Lower lobe of right lung (tissue), 2 donors: Measurements from ENCODE around the gene TXNDC11. TPM values are rescaled to one million over a fixed set of nuclear protein-coding genes. Genes with fewer than 3 reads are reported as not detected.

Experiments
- ATAC-seq, 2 donors: fragments of 200-7000 bp; cut with Tn5 transposase; one replicate each; pipeline ENCODE4 v1.9.1; 2020 to 2022; ENCODE audit warnings: mild to moderate bottlenecking in 2 of 2, moderate library complexity in 2 of 2
- DNase-seq: peaks from one replicate; pipeline ENCODE4 v3.0.0-alpha.2; 2020
- H3K27ac ChIP-seq: fragments of 200-600 bp; one replicate; pipeline ENCODE4 v1.8.0; 2022
- H3K27me3 ChIP-seq: fragments of 200-600 bp; one replicate; pipeline ENCODE4 v1.8.0; 2022; ENCODE audit warnings: low read depth
- H3K36me3 ChIP-seq: fragments of 200-600 bp; one replicate; pipeline ENCODE4 v1.8.0; 2022; ENCODE audit warnings: mild to moderate bottlenecking
- H3K4me1 ChIP-seq: fragments of 200-600 bp; one replicate; pipeline ENCODE4 v1.8.0; 2022
- H3K4me3 ChIP-seq: fragments of 200-600 bp; one replicate; pipeline ENCODE4 v1.8.0; 2022; ENCODE audit warnings: mild to moderate bottlenecking
- H3K9me3 ChIP-seq: fragments of 200-600 bp; one replicate; pipeline ENCODE4 v1.8.0; 2022
- CTCF ChIP-seq: fragments of 200-600 bp; IDR thresholded peaks from one replicate; pipeline ENCODE4 v1.8.0; 2022; ENCODE audit warnings: antibody characterized with exemption, mild to moderate bottlenecking
- intact Hi-C: fragments of 100-400 bp; cut with DNase I; formaldehyde crosslinking; loops from one replicate; pipeline ENCODE4 v1.11.0; 2022
- total RNA-seq: library from RNA; stranded (reverse); fragmentation: NEBNext Ultra II Directional; extraction: Animal tissue kit (Norgen Biotek cat#: 25700); gene quantifications from one replicate; pipeline ENCODE4 v1.2.1, GENCODE V29; 2021
- donor health status: DM: no; HTN: yes; CAD: no; lungs with severe emphysema.

TXNDC11 gene
- total RNA-seq, 1 donor from 2014 or later, result 88.2 TPM

- no peak for TF ChIP-seq CTCF
- intact Hi-C loops, result no loop called here
- Histone ChIP-seq H3K4me1 (no peaks in the 10 kb centered on the region), H3K27me3 (no peaks in the 10 kb centered on the region), H3K4me3 (no peak overlapping the region), H3K36me3 (no peaks in the 10 kb centered on the region), H3K9me3 (no peaks in the 10 kb centered on the region), H3K27ac (no peak overlapping the region)
- peak; percentile 22 to 40 for ATAC-seq
- no peak for DNase-seq
These were observed 83.6 kb downstream of the TXNDC11 start for GRCh38 chr16:11658896-11659708.

DNA sequence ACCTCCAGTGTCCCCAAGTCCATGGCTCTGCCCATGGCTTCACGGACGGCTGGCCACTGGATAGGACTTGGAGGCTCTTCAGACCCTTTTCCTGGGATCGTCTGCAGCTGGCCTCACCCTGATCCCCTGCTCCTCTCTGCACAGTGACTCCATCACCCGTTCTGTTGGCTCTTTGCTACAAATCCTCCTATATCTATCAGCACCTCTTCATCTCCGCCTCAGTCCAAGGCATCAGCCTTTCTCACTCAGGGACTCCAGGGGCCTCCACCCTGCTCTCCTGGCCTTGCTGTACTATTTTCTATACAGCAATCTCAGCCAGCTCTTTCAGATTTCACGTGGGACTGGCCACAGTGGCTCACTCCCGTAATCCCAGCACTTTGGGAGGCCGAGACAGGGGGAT is 85.1 kb downstream of the TXNDC11 start:
- no peak overlapping the region for H3K4me3 ChIP-seq
- no peak for DNase-seq
- no peaks in the 10 kb centered on the region for H3K27me3 ChIP-seq
- no peaks in the 10 kb centered on the region for H3K9me3 ChIP-seq
- intact Hi-C loops, result no loop called here
- H3K36me3 ChIP-seq, result no peaks in the 10 kb centered on the region
- no peak overlapping the region for H3K27ac ChIP-seq
- ATAC-seq, result no peak
- TF ChIP-seq CTCF, result no peak
- H3K4me1 ChIP-seq, result no peaks in the 10 kb centered on the region

GRCh38 chr16:11655655-11656054 is 87.0 kb downstream of the TXNDC11 start:
- H3K9me3 ChIP-seq, result no peaks in the 10 kb centered on the region
- no peak for ATAC-seq

GRCh38 chr16:11651796-11652195 is 90.9 kb downstream of the TXNDC11 start:
- no peaks in the 10 kb centered on the region for H3K27me3 ChIP-seq
- no peak overlapping the region for H3K27ac ChIP-seq
- TF ChIP-seq CTCF, result no peak
- ATAC-seq (no peak), DNase-seq (no peak)
- intact Hi-C loops, result no loop called here
- no peaks in the 10 kb centered on the region for H3K36me3 ChIP-seq
- H3K9me3 ChIP-seq, result no peaks in the 10 kb centered on the region
- no peaks in the 10 kb centered on the region for H3K4me1 ChIP-seq
- no peak overlapping the region for H3K4me3 ChIP-seq

More at GRCh38 chr16:11655655-11656054, 87.0 kb downstream of the TXNDC11 start:
- Histone ChIP-seq H3K4me3 (no peak overlapping the region), H3K27me3 (no peaks in the 10 kb centered on the region), H3K4me1 (no peaks in the 10 kb centered on the region), H3K36me3 (no peaks in the 10 kb centered on the region), H3K27ac (no peak overlapping the region)
- no peak for TF ChIP-seq CTCF
- intact Hi-C loops, result no loop called here
- DNase-seq, result no peak

DNA sequence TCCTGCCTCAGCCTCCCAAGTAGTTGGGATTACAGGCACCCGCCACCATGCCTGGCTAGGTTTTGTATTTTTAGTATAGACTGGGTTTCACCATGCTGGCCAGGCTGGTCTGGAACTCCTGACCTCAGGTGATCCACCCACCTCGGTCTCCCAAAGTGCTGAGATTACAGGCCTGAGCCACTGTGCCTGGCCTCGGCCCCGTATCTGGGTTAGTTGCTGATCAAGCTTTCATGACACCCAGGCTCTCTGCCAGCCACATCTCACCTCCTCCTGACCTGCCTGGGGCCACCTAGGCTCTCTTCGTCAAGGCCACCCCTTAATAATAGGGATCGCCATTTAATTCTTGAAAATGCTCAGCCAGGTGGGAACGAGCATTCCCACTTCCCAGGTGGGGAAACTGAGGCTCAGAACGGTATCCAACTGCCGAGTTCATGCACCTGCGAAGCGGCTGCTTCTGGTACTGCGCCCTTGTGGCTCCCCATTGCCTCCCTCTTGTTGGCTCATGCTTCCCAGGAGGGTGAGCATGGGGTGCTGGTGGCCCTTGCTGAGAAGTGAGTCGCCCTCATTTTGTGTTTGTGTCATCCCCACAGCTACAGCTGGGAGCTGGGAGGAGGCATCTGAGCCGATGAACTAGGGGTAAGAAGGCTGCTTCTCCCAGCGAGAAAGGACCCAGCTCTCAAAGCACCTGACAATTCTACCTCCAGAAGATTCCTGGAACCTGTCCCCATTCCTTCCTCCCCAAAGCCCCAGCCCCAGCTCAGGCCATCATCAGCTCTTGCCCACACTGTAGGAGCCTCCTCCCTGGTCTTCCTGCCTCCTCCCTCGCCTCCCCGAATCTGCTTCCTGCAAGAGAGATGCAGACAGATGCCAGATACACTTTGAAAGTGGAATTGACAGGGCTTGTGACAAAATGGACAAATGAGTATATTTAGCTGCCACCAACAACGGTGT is 91.7 kb downstream of the TXNDC11 start:
- no peaks in the 10 kb centered on the region for H3K36me3 ChIP-seq
- H3K27ac ChIP-seq, result no peak overlapping the region
- H3K9me3 ChIP-seq, result no peaks in the 10 kb centered on the region
- DNase-seq (no peak), ATAC-seq (no peak)
- no peaks in the 10 kb centered on the region for H3K4me1 ChIP-seq
- H3K4me3 ChIP-seq, result no peak overlapping the region
- intact Hi-C loops, result no loop called here
- H3K27me3 ChIP-seq, result no peaks in the 10 kb centered on the region
- no peak for TF ChIP-seq CTCF
